SK-N-MC (cell line): ENCODE results near the gene BCAS3.

Experiments used
- DNase-seq: peaks from one replicate; pipeline ENCODE4 v3.0.0-alpha.2; 2011; ENCODE audit warnings: low read depth, low spot score
- H3K27ac ChIP-seq: fragments of 200-600 bp; sonication (generic); 2 replicates; pipeline ENCODE4 v1.5.1; 2016; ENCODE audit warnings: mixed run types
- H3K36me3 ChIP-seq: fragments of 200-600 bp; sonication (generic); 2 replicates; pipeline ENCODE4 v1.6.1; 2017; ENCODE audit warnings: antibody characterized with exemption, low read length, mixed read lengths; ENCODE audit not compliant: insufficient read depth
- H3K4me3 ChIP-seq: fragments of 200-600 bp; sonication (generic); 2 replicates; pipeline ENCODE4 v1.5.1; 2016
- H3K9ac ChIP-seq: fragments of 200-600 bp; sonication (generic); 2 replicates; pipeline ENCODE4 v1.8.0; 2017; ENCODE audit warnings: mixed run types, mixed read lengths; ENCODE audit not compliant: insufficient read length
- H3K9me3 ChIP-seq: fragments of 200-600 bp; sonication (generic); 2 replicates; pipeline ENCODE4 v1.6.1; 2017; ENCODE audit warnings: low read depth, mild to moderate bottlenecking, antibody characterized with exemption, low read length, moderate library complexity, mixed read lengths
- EZH2 ChIP-seq: fragments of 200-600 bp; sonication (generic); IDR thresholded peaks from one replicate; pipeline ENCODE4 v1.6.1; 2017; ENCODE audit warnings: antibody characterized with exemption
- FOXP2 ChIP-seq: optimal IDR thresholded peaks from 2 replicates; pipeline ENCODE3; 2011; ENCODE audit warnings: mild to moderate bottlenecking, moderate library complexity; ENCODE audit not compliant: insufficient read depth; ENCODE audit errors: extremely low read length, control extremely low read depth
- POLR2AphosphoS5 ChIP-seq: IDR thresholded peaks from 2 replicates; pipeline ENCODE4 v1.6.1; 2012; ENCODE audit warnings: mild to moderate bottlenecking, low read depth, low read length, borderline replicate concordance

BCAS3 gene

DNA sequence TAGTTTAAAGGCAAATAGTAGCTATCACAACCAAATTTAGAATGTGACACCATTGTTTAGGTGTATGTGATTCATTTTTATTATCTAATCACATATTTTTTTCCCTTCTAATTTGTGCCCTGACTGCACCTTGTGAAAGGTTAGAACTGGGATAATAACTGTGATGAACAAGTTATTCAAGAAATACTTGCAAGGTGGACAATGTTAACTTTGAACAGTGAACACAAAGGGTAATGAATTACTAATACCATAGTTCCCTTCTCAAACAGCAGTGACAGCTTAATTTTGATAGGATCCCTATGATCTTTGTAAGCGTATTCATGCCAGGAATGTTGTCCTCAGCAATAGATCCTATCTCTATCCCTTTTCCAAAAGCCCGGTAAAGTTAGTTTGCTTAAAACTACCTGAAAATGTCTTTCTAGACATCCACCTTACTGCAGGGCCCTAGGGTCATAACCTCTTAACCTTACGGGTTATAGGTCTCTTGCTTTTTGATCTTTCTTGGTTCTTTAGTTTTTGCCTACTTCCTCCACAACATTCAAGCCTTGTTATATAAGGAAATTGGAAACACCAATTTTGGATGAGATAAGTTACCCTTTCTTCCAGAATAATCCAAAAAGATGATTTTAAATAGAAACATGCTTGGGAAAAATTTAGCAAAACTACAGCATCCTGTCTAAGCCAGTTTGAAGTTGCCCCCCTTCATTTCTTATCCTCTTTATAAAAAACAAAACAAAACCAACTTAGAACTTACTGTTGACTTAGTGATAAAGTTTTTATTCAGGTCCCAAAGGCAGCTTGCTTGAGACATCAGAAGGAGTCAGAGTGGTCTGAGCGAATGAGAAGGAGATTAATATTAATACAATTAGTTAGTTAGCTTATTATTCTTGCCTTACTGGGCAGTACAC, 522.0 kb downstream of the BCAS3 start:
- H3K4me3 ChIP-seq: no peak overlapping the region
- no peaks in the 10 kb centered on the region for H3K9me3 ChIP-seq
- DNase-seq: no peak
- no peak overlapping the region for H3K9ac ChIP-seq
- TF ChIP-seq FOXP2: no peak
- TF ChIP-seq EZH2: no peak
- no peak for TF ChIP-seq POLR2AphosphoS5
- H3K36me3 ChIP-seq: no peaks in the 10 kb centered on the region
- H3K27ac ChIP-seq: no peak overlapping the region

DNA sequence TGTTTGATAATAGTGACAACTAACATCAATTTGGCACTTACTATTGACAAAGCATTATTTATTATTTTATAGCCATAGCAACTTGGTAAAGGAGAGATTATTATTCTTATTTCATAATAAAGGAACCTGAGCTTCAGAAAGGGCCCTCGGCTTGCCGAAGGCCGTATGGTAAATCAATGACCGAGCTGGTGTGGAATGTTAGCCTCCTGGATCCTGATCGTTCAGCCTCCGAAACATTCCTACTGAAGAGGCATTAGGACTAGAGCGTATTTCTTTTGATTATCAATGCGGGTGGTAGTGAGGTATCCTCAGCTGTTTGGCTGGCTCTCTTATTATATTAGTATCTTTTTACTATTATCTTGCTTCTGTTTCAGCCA, 522.7 kb downstream of the BCAS3 start:
- DNase-seq: no peak
- no peak overlapping the region for H3K9ac ChIP-seq
- TF ChIP-seq EZH2: no peak
- TF ChIP-seq POLR2AphosphoS5: no peak
- no peak for TF ChIP-seq FOXP2
- H3K27ac ChIP-seq: no peak overlapping the region
- no peak overlapping the region for H3K4me3 ChIP-seq
- no peaks in the 10 kb centered on the region for H3K9me3 ChIP-seq
- H3K36me3 ChIP-seq: no peaks in the 10 kb centered on the region

GRCh38 chr17:61201211-61201610, 523.6 kb downstream of the BCAS3 start:
- no peaks in the 10 kb centered on the region for H3K9me3 ChIP-seq
- H3K9ac ChIP-seq: no peak overlapping the region
- no peak overlapping the region for H3K4me3 ChIP-seq
- no peak overlapping the region for H3K27ac ChIP-seq
- TF ChIP-seq FOXP2 (no peak), POLR2AphosphoS5 (no peak), EZH2 (no peak)
- H3K36me3 ChIP-seq: no peaks in the 10 kb centered on the region
- no peak for DNase-seq

GRCh38 chr17:61202564-61202963, 524.9 kb downstream of the BCAS3 start:
- no peak overlapping the region for H3K27ac ChIP-seq
- H3K36me3 ChIP-seq: no peaks in the 10 kb centered on the region
- DNase-seq: no peak
- no peak overlapping the region for H3K4me3 ChIP-seq
- no peaks in the 10 kb centered on the region for H3K9me3 ChIP-seq
- TF ChIP-seq FOXP2 (no peak), POLR2AphosphoS5 (no peak), EZH2 (no peak)
- no peak overlapping the region for H3K9ac ChIP-seq

- DNase-seq: no peak
- Histone ChIP-seq H3K9me3 (no peaks in the 10 kb centered on the region), H3K27ac (no peak overlapping the region), H3K4me3 (no peak overlapping the region), H3K36me3 (no peaks in the 10 kb centered on the region), H3K9ac (no peak overlapping the region)
- no peak for TF ChIP-seq FOXP2
These were observed 526.0 kb downstream of the BCAS3 start for GRCh38 chr17:61203671-61204131.

- Histone ChIP-seq H3K4me3 (no peak overlapping the region), H3K9ac (no peak overlapping the region), H3K9me3 (no peaks in the 10 kb centered on the region), H3K36me3 (no peaks in the 10 kb centered on the region), H3K27ac (no peak overlapping the region)
- TF ChIP-seq POLR2AphosphoS5: no peak
- TF ChIP-seq FOXP2: no peak
- TF ChIP-seq EZH2: no peak
- DNase-seq: no peak
These were observed 526.8 kb downstream of the BCAS3 start for GRCh38 chr17:61204456-61204855.

DNA sequence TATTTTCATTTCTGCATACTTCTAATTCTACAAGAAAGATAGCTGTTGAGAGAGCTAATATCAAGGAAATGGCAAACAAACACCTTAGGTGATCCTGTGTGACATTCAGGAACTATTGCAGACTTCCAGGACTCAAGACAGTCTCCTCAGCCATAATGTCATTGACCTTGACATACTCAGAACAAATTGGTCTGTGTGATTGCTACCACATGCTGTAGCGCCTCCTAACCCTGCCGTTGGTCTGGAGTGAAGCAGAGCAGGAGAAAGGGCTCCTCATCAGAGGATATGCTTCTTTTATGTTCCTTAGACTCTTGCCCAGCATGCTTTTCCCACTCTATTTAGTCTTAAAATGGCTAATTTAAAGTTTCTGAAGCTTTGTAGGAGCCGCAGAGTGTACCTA, 527.8 kb downstream of the BCAS3 start:
- H3K27ac ChIP-seq: no peak overlapping the region

DNA sequence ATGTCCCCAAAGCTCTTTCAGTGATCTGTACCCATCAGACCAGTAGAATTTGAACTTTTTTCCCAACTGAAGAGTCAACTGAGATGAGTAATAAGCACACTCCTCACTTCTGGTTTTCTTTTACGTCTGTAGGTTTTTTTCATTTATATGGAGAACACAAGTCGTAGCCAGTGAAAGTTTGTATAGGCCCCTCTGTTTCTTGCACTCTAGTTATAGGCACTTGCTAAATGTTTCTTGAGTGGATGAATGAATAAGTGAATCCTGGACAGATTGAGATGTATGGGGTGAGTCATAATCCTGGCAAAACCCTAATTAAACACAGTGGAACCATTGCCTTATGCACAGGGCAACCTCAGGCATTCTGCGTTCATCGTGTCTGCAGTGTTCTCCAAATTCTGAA, 528.3 kb downstream of the BCAS3 start:
- no peak for DNase-seq
- no peaks in the 10 kb centered on the region for H3K36me3 ChIP-seq
- H3K9ac ChIP-seq: no peak overlapping the region
- no peak overlapping the region for H3K4me3 ChIP-seq
- TF ChIP-seq EZH2 (no peak), POLR2AphosphoS5 (no peak), FOXP2 (no peak)
- no peaks in the 10 kb centered on the region for H3K9me3 ChIP-seq
- H3K27ac ChIP-seq: no peak overlapping the region

More for the DNA sequence above, 527.8 kb downstream of the BCAS3 start:
- no peak for TF ChIP-seq FOXP2
- TF ChIP-seq POLR2AphosphoS5: no peak
- TF ChIP-seq EZH2: no peak
- Histone ChIP-seq H3K9ac (no peak overlapping the region), H3K36me3 (no peaks in the 10 kb centered on the region), H3K4me3 (no peak overlapping the region), H3K9me3 (no peaks in the 10 kb centered on the region)
- no peak for DNase-seq
